Activated CD8-positive, alpha-beta memory T cell treated with anti-CD3 and anti-CD28 coated beads, Interleukin-2, amount 50 U/mL, for 4 hours (primary cell): ENCODE measurements around the gene EXD3.

ENCODE experiments used
- DNase-seq: peaks from one replicate; pipeline ENCODE4 v3.0.0-alpha.2; 2020

The EXD3 gene

DNA sequence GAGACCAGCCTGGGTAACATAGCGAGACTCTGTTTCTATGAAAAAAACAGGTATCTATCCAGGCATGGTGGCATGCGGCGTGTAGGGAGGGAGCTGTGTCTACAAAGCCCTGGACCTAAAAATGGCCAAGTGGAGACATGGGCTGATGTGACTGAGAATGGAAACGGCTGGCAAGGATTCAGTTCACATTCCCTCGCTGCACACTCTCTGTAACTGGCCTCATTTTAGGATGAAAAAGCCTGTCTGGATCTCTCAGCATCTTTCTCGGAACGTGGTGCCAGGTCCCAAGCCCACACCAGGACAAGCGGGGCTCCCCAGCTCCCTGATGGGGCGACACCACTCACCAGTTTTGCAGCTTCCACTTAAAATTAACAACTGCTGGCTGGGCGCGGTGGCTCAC is 13.4 kb downstream of the EXD3 start:
- no peak for DNase-seq

DNA sequence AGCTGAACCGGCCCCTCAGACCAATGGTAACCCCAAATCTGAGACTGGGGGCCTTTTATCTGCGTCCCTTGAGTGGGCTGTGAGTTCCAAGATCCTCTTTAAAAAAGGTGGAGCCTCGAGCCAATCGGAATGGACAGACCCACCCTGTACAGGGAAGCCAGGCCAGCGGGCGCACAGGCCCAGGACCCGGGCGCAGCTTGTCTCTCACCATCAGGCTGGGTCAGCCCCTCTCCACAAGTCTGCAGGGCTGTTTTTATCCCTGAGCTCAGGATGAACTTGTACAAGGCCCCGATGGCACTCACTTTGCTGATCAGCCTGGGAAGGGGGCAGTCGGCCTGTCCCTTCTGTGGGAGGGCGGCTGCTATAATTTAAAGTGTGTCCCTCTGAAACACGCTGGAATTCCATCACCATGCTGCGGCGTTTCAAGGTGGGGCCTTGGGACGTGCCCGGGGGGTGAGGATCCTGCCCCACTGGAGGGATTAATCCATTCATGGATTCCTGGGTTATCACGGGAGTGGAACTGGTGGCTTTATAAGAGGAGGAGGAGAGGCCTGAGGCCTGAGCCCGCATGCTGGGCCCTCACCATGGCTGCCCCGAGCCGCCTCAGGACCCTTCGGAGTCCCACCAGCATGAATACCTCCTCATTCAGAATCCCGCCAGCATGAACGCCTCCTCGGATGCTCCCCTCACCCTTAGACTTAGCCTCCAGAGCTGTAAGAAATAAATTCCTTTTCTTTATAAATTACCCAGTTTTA is 14.1 kb downstream of the EXD3 start:
- no peak for DNase-seq

DNA sequence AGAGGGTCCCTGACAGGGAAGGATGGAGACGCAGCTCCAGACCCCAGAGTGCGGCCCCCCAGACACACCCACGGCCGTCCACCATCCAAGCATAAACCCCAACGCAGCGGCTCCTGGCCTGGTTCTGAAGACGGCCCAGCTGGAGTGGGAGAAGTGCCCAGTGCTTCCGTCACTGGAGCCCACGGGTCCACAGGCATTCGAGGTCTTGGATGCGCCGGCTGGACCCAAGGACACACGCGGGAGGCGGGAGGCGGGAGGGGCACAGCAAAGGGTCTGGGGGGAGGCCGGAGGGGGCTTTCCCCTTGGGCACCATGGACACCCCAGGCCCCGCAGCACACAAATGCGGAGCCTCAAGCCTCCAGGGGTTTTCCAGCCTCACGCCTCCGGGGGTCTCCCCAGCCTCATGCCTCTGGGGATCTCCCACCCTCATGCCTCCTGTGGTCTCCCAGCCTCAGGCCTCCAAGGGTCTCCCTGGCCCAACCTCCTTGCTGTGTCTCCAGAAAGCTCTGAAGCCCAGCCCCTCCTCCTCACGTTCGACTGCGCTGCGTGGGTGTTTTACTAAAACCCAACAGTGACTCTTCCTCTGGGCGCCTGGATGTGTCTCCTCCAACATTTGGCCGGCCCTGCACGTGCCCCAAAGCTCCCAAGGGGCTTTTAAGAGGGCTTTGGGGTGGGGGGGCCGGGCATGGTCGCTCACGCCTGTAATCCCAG is 15.2 kb downstream of the EXD3 start:
- no peak for DNase-seq

DNA sequence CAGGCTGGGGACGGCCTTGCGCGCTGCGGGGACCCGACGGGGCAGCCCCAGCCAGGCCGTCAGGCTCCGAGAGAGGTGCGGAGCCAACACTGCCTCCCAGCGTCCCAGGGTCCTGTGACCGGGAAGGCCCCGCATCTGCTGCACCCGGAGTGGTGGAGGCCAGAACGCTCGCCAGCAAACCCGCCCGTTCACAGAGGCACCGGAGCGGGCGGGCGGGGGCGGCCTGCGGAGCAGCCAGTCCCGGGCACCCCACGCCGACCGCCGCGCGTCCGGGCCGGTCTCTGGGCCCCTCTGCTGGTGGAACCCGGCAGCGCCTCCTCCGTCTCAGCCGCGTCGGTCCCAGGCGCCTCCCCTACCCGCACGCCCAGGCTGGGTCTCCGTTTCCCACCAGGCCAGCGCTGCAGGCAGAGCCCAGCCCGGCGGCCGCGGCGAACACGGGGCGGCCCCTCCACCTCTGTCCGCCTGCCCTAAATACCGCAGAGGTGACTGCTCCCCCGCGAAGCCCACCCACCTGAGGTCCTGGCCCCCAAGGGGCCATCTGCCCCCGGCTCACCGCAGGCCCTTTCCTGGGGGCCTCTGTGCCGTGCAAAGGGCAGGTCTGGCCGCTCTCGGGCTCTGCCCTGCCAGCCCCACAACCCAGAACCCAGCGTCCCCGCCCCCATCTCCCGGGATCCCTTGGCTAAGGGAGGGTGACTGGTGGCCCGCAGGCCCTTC is 15.9 kb downstream of the EXD3 start:
- peak; percentile 66 for DNase-seq

DNA sequence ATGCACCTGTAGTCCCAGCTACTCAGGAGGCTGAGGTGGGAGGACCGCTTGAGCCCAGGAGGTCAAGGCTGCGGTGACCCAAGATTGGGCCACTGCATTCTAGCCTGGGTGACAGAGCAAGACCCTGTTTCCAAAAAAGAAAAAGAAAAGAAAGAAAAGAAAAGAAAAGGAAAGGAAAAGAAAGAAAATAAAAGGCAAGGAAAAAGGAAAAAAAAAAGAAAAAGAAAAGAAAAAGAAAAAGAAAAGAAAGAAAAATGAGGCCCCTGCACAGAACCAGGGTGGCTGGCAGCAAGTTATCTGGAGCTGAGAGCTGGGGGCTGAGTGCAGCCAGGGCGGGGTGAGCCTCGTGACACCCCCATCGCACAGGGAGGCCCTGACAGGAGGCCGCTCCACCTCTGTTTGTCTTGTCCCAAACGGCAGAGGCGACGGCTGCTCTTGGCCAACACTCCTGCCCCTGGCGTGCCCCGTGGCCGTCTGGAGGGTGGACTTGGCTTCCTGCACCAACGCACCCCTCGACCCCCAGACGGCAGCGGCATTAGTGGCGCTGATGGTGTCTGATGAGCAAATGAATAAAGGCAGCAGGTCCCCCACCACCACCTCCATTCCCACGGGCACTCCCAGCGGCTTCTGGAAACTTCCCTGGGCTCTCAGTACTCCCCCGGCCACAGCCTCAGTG is 16.7 kb downstream of the EXD3 start:
- DNase-seq, result no peak

DNA sequence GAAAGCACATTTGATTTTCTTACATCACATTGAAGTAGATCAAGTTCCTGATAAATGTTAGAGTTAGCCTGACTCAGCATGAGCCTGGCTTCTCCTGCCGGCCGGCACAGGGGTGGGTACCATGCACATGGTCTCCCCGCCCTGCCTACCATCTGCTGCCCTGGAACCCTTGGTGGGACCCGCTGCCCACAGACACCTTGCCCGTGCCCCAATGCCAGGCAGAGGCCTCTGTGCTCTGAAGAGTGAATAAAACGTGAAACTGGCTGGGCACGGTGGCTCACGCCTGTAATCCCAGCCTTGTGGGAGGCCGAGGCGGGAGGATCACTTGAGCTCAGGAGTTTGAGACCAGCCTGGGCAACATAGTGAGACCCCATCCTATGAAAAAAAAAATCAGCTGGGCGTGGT is 17.3 kb downstream of the EXD3 start:
- DNase-seq, result no peak

DNA sequence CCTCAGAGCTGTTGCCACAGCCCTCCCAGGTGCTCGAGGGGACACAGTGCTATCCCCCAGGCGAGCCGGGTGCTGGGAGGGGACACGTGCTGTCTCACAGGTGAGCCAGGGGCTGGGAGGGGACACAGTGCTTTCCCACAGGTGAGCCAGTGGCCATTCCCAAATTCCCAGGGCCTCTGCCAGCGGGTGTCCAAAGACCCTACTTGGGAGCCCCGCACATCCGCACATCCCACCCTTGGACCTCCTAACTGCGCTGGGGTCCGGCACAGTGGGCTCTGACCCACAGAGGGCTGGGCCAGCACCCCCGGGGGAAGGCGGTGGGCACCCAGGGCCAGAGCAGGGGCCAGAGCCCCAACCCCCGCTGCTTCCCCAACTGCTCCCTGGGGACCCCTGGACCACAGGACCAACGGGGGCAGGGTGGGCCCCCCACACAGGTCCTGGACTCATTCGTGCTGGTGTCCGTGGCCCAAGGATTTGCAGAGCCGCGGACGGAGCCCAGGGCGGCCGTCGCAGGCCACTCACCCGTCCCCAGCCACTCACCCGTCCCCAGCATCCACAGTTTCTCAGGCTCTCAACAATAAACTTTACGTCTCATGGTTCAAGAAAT is 17.9 kb downstream of the EXD3 start:
- no peak for DNase-seq

DNA sequence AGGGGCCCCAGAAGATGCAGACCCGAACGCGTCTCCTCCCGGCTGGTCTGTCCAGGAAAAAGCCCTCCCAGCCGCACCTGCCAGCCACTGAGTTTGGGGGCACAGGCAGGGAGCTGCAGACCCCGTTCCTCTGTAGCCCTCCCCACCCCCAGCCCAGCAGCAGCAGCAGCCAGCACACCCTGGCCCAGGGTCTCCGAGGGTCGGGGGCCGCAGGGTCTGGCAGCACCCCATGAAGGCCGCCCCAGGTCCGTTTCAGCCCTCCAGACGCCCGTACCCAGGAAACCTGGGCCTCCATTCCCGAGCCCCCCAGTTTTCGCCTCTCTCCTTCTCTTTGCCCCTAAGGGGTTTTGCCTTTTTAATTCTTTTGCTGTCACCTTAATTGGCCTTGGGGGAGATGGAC is 19.7 kb downstream of the EXD3 start:
- no peak for DNase-seq

DNA sequence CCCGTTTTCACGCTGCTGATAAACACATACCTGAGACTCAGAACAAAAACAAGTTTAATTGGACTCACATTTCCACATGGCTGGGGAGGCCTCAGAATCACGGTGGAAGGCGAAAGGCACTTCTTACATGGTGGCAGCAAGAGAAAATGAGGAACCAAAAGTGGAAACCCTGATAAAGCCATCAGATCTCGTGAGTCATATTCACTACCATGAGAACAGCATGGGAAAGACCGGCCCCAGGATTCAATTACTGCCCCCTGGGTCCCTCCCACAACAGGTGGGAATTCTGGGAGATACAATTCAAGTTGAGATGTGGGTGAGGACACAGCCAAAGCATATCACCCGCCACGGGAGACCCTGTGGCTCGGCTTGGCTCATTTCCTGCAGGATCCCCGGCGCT is 20.2 kb downstream of the EXD3 start:
- no peak for DNase-seq

DNA sequence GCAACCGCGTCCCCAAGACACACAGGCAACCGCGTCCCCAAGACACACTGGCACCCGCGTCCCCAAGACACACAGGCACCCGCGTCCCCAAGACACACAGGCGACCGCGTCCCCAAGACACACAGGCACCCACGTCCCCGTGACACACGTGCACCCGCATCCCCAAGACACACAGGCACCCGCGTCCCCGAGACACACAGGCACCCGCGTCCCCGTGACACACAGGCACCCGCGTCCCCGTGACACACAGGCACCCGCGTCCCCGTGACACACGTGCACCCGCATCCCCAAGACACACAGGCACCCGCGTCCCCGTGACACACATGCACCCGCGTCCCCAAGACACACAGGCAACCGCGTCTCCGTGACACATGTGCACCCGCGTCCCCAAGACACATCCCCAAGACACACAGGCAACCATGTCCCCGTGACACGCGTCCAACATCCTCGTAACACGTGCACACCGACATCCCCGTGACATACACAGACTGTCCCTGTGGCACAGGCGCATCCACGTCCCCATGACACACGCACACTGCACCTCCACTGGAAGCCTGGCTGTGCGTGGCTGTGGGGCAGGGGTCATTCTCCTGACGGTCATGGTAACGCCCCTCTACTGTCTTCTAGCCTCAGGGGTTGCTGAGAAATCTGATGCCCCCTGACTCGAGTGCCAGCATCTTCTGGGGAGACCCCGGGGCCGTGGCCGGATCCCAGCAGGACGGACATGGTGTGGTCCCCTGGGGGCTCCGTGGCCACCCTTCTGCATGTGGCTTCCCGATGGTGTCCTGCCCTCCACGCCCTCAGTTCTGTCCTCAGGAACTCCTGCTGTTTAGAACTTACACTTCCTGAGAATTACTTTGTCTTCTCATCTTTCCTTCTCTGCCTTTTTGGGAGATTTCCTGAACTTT is 24.1 kb downstream of the EXD3 start:
- DNase-seq, result no peak

DNA sequence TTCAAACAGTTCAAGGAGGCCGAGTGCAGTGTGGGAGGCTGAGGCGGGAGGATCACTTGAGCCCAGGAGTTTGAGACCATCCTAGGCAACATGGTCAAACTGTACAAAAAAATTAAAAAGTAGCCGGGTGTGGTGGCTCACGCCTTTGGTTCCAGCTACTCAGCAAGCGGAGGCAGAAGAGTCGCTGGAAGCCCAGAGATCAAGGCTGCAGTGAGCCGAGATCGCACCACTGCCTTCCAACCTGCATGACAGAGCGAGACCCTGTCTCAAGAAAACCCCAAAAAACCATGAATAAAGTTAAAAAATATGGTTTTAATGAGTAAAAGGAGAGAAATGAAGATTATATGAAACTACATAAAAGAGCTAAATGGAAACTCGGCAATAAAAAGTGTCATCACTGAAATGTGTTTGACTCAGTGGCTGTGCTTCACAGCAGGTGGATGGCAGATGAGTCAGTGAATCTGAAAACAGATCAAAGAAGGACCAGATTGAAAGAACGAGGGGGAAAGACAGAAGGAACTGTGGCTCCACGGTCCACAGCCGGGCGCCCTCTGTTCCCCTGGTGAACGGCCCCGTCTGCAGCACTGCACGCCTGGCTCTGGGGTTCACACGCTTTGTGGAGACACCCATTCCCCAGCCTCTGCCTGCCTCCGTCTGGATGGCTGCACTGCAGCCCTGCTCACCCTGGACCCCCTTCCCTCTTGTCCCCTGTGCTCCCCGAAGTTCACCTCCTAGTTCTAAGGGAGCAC is 25.1 kb downstream of the EXD3 start:
- no peak for DNase-seq

DNA sequence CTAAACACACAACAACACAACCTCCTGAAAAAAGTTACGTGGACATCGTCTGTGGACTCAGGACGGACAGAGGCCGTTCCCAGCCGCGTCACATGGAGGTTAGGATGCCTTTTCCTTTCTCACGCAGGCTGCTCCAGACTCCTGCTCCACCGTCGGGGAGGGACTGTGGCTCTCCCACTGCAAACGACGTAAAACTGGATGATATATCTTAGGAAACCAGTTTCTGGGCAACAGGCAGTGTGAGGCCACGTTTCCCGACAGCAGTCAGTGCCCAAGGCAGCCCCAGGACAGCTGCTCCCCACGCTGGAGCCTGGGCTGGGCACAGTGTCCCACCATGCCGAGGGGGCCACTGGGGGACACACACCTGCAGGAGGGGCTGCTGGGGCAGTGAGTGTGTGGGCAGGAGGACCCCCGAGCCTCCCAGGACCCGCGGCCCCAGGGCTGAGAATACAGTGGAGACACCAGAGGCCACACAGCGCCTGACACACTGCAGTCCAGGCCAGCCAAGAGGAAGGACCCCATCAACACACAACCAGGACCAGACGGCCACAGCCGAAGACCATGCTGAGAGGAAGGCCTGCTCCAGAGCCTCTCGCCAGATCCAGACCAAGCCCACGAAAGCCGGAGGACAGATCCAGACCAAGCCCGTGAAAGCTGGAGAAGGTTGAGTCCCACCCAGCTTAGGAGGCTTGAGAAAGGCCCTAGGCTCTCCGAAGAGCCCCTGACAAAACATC is 26.2 kb downstream of the EXD3 start:
- no peak for DNase-seq

DNA sequence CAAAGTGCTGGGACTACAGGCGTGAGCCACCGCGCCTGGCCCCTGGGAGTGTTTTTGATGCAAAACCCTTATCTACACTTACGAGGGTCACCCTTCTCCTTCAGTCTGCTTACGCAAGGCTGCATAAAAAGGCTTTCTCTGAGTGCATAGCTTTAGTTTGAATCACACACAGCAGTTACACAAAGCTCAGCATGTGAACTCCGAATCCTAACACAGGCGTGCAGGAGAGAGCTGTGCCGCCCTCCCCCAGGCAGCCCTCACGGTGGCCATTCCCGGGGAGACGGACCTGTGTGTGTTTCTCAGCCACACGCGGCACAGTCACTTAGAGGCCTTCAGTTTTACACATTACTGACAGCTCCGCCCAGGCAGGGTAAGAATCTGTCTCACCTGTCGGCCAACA is 26.7 kb downstream of the EXD3 start:
- DNase-seq, result no peak

DNA sequence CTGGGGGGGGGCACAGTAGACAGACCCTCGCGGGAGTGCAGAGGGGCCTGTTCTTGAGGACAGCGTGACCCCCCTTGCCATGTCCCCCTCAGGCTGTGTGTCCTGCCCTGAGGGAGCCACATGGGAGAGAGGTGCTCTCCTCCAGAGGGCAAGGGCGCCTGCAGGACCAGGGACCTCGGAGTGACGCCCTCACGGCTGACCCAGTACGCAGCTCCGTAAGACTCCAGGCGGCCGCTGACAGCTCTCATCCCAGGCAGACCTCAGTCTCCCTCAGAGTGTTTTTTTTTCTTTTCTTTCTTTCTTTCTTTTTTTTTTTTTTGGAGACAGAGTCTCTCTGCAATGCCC is 27.3 kb downstream of the EXD3 start:
- no peak for DNase-seq

DNA sequence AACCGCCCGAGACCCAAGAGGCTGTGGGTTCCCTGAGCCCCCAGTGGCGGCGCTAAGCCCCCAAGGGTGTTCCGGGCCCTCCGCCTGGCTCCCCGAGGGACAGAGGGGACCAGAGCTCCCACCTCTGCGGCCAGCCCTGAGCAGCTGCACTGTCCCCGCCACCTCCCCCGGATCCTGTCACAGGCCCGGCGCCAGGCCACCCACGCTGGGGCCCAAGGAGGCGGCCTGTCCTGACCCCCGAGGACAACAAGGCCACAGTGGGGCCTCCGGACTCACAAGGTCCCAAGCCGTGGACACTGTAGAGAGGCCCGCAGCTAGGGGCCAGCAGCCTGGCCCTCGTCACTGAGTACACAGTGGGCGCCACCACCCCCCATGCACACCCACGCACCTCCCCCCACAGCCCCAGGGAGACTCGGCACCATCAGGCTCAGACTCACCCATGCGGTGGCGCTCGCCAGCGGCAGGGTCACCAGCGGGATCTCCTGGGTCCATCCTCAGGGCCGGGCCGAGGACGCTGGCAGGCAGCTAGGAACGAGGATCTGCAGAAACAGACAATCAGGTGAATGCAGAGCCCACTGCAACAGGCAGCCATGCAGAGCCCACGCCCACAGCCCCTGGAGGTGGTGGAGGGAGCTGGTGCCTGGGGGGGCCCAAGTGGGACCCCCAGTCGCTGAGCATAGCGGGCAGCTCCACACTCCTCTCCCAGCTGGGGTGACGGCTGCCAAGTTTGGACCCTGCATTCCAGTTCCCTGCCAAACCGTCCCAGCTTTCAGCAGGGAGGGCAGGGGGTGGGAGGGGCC is 27.9 kb downstream of the EXD3 start:
- no peak for DNase-seq

DNA sequence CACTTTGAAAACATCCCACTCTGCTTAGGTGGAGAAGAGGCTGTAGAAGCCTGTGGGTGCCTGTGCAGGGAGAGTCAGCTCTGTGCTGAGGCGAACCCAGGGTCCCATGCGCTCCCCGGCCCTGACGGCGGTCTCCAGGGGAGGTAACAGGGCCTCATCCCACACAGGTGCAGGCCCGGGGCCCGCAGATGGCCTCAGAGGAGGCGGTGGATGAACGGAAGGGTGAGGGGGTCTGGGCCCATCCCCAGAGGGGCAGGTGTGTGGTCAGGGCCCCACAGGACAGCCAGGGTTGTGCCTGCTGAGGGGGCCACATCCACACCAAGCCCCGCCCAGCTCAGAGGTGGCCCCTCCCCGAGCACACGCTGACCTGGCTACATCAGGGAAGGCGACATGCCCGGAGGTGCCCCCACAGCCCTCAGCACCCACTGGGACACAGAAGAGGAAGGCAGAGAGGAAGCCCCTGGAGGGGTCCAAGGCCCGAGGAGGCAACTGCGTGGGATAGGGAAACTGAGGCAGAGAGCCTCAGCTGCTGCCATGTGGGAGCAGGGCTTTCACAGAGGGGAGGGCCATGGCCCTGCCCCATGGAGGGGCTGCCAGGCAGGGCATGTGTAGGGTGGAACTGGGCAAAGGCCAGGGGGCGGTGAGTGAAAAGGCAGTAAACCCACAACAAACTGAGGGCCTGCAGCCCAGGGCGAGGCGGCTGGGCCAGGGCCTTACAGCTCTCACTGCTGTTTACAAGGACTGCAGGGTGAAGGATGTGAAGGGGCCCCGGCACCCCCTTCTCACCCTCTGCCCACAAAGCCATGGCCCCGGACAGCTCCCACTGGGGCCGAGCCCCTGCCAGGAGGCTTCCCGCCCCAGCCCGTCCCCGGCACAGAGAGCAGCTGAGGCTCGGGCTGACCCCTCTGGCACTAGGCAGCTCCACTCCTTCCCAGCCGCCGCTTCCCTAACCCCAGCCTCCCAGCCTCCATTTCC is 29.5 kb downstream of the EXD3 start:
- no peak for DNase-seq

DNA sequence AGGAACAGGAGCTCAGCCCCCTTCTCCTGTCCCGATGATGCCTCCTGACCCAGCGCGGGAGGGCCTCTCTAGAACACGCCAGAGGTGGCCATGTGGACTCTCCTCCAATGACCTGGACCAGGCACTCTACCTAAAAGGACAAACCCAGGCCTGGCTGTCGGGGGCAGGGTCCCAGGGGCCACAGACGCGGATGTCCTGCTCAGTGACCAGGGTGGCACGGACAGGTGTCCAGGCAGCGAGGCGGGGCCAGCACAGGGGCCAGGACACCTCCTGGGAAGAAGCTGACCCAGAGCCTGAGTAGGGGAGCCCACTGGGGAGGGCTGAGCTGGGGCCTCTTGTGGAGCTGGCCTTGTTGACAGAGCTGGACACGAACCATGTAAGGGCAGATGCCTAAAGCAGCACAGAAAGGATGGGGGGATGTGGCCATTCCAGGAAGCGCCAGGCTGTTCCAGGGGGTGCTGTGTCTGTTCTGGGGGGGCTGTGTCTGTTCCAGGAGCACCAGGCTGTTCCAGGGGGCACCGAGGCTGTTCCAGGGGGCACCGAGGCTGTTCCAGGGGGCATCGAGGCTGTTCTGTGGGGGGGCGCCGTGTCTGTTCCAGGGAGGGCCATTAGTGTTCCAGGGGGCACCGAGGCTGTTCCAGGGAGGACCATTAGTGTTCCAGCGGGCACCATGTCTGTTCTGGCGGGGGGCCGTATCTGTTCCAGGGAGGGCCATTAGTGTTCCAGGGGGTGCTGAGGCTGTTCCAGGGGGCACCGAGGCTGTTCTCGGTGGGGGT is 30.5 kb downstream of the EXD3 start:
- no peak for DNase-seq

DNA sequence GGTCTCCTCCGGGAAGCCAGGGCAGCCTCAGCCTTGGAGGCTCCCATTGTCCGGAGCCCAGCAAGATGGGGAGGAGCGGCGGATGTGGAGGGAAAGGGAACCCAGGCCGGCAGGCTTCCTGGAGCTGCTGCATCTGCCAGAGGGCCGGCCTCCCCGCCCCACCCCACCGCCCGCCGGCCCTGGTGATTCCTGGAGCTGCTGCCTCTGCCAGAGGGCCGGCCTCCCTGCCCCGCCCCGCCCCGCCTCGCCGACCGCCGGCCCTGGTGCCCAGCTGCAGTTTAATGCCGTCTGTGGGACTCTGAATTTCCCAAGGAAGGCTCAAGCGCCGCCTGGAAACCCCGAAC is 31.6 kb downstream of the EXD3 start:
- no peak for DNase-seq
